Fibroblast of lung (primary cell): ENCODE results near the gene MORC4. TPM values are rescaled to one million over a fixed set of nuclear protein-coding genes. Genes with fewer than 3 reads are reported as not detected.

Experiments used
- DNase-seq, 2 donors: peaks; one replicate each; pipeline versions ENCODE4 v3.0.0 to v3.0.0-alpha.2; 2010; ENCODE audit warnings: low read depth in 2 of 2
- H2AFZ ChIP-seq: 2 replicates; pipeline ENCODE4 v1.5.1; 2012; ENCODE audit warnings: low read length, control low read depth, inconsistent platforms
- H3K27ac ChIP-seq: 2 replicates; pipeline ENCODE4 v1.5.1; 2011; ENCODE audit warnings: low read length, control low read depth; ENCODE audit not compliant: insufficient read depth
- H3K27me3 ChIP-seq: 2 replicates; pipeline ENCODE4 v1.5.1; 2011; ENCODE audit warnings: mild to moderate bottlenecking, low read length; ENCODE audit not compliant: control insufficient read depth, insufficient read depth
- H3K36me3 ChIP-seq: 2 replicates; pipeline ENCODE4 v1.5.1; 2011; ENCODE audit warnings: low read length; ENCODE audit not compliant: control insufficient read depth, insufficient read depth
- H3K4me1 ChIP-seq: 2 replicates; pipeline ENCODE4 v1.5.1; 2011; ENCODE audit warnings: low read length; ENCODE audit not compliant: control insufficient read depth, insufficient read depth; ENCODE audit errors: extremely low read depth
- H3K4me2 ChIP-seq: 2 replicates; pipeline ENCODE4 v1.5.1; 2011; ENCODE audit warnings: low read length, control low read depth; ENCODE audit not compliant: insufficient read depth; ENCODE audit errors: extremely low read depth
- H3K4me3 ChIP-seq, 4 experiments: fragments of 200-600 bp in 1 of 4; sonication (generic) in 1 of 4; replicated peaks in 1 of 4; 2 replicates each; pipeline ENCODE4 v1.5.1; 2011 to 2016; ENCODE audit warnings: low read length in 4 of 4, low read depth in 3 of 4, mild to moderate bottlenecking in 3 of 4, control low read depth in 2 of 4, inconsistent platforms in 1 of 4, mixed read lengths in 1 of 4; ENCODE audit not compliant: insufficient read depth in 1 of 4; ENCODE audit errors: control extremely low read depth in 1 of 4
- H3K79me2 ChIP-seq: 2 replicates; pipeline ENCODE4 v1.5.1; 2012; ENCODE audit warnings: mild to moderate bottlenecking, low read length, inconsistent platforms; ENCODE audit not compliant: control insufficient read depth, insufficient read depth
- H3K9ac ChIP-seq: 2 replicates; pipeline ENCODE4 v1.5.1; 2011; ENCODE audit warnings: mild to moderate bottlenecking, low read length, control low read depth; ENCODE audit not compliant: insufficient read depth
- H3K9me3 ChIP-seq: 2 replicates; pipeline ENCODE4 v1.5.1; 2012; ENCODE audit warnings: low read depth, low read length; ENCODE audit not compliant: control insufficient read depth, insufficient read depth
- H4K20me1 ChIP-seq: 2 replicates; pipeline ENCODE4 v1.5.1; 2011; ENCODE audit warnings: low read length; ENCODE audit not compliant: control insufficient read depth, insufficient read depth; ENCODE audit errors: extremely low read depth
- EZH2 ChIP-seq: IDR thresholded peaks from 2 replicates; pipeline ENCODE4 v1.5.1; 2012; ENCODE audit warnings: low read length, control low read depth, mild to moderate bottlenecking; ENCODE audit errors: missing control alignments
- polyA plus RNA-seq, 2 donors: library from polyadenylated mRNA; depleted of rRNA in 1 of 2; stranded (reverse) in 1 of 2; unstranded in 1 of 2; fragments of >200 nt; gene quantifications; 2 replicates each; pipeline ENCODE4 v1.2.1, GENCODE V29; 2011 to 2012; ENCODE audit warnings: missing spikeins in 1 of 2
- total RNA-seq: library from RNA; depleted of rRNA; stranded (reverse); fragments of >200 nt; gene quantifications from 2 replicates; pipeline ENCODE4 v1.2.1, GENCODE V29; 2014
- TF ChIP-seq, protein P1 (sequence below), 2 donors: IDR thresholded peaks in 1 of 2; conservative IDR thresholded peaks in 1 of 2; 1 replicate in 1 of 2; 2 replicates in 1 of 2; pipeline ENCODE4 v1.5.1; 2011 to 2012; ENCODE audit warnings: low read length in 2 of 2, control low read depth in 1 of 2, inconsistent platforms in 1 of 2, low read depth in 1 of 2, mild to moderate bottlenecking in 1 of 2

Gene MORC4
- total and polyA plus RNA-seq, 2 donors (not counting 1 experiment from before 2014, with no cell fraction given), result 27.5 to 44.8 TPM

DNA sequence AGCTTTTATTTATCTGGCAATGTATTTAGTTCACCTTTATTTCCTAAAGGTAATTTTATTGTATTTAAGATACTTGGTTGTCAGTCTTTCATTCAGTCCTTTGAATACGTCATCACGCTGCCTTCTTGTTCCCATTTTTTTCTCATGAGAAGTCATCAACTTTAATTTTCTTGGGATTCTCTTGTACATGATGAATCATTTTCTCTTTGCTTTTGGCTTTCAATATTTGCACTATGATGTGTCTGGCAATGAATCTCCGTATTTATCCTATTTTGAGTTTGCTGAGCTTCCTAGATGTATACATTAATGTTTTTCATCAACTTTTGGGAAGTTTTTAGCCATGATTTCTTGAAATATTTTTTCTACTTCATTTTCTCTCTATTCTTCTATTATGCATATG lies 51.4 kb downstream of the MORC4 start:
- no peaks in the 10 kb centered on the region for H3K4me1 ChIP-seq
- no peaks in the 10 kb centered on the region for H3K9me3 ChIP-seq
- no peaks in the 10 kb centered on the region for H3K36me3 ChIP-seq
- no peaks in the 10 kb centered on the region for H3K79me2 ChIP-seq
- H2AFZ ChIP-seq, result no peak overlapping the region
- DNase-seq, result no peak
- H3K27me3 ChIP-seq, result no peaks in the 10 kb centered on the region
- H3K27ac ChIP-seq, result no peak overlapping the region
- no peaks in the 10 kb centered on the region for H4K20me1 ChIP-seq
- H3K4me2 ChIP-seq, result no peak overlapping the region
- no peak overlapping the region for H3K9ac ChIP-seq
- TF ChIP-seq, protein P1, sequence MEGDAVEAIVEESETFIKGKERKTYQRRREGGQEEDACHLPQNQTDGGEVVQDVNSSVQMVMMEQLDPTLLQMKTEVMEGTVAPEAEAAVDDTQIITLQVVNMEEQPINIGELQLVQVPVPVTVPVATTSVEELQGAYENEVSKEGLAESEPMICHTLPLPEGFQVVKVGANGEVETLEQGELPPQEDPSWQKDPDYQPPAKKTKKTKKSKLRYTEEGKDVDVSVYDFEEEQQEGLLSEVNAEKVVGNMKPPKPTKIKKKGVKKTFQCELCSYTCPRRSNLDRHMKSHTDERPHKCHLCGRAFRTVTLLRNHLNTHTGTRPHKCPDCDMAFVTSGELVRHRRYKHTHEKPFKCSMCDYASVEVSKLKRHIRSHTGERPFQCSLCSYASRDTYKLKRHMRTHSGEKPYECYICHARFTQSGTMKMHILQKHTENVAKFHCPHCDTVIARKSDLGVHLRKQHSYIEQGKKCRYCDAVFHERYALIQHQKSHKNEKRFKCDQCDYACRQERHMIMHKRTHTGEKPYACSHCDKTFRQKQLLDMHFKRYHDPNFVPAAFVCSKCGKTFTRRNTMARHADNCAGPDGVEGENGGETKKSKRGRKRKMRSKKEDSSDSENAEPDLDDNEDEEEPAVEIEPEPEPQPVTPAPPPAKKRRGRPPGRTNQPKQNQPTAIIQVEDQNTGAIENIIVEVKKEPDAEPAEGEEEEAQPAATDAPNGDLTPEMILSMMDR (conservative IDR thresholded peaks at IDR 0.05 in 1 of 2, IDR thresholded peaks at IDR 0.05 in 1 of 2; ENCODE audit: low read depth in 1 of 2, low read length in 2 of 2), result no peak
- no peak for TF ChIP-seq EZH2
- no peak overlapping the region for H3K4me3 ChIP-seq

DNA sequence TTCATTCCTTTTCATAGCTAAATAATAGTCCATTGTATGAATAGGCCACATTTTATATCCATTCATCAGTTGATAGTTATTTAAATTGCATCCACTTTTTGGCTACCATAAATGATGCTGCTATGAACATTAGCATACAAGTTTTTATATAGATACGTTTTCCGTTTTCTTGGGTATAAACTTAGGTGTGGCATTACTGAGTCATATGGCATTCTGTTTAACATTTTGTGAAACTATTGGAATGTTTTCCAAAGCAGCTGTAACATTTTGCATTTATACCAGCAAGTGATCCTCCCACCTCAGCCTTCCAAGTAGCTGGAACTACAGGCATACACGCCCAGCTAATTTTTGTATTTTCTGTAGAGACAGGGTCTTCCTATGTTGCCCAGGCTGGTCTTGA lies 53.5 kb downstream of the MORC4 start:
- Histone ChIP-seq H3K27ac (no peak overlapping the region), H3K9me3 (no peaks in the 10 kb centered on the region), H2AFZ (no peak overlapping the region), H3K4me2 (no peak overlapping the region), H3K4me1 (no peaks in the 10 kb centered on the region), H3K9ac (no peak overlapping the region), H3K27me3 (no peaks in the 10 kb centered on the region), H3K36me3 (no peaks in the 10 kb centered on the region), H3K4me3 (no peak overlapping the region), H4K20me1 (no peaks in the 10 kb centered on the region), H3K79me2 (no peaks in the 10 kb centered on the region)
- TF ChIP-seq, protein P1 (conservative IDR thresholded peaks at IDR 0.05 in 1 of 2, IDR thresholded peaks at IDR 0.05 in 1 of 2; ENCODE audit: low read depth in 1 of 2, low read length in 2 of 2), result no peak
- TF ChIP-seq EZH2, result no peak
- no peak for DNase-seq

DNA sequence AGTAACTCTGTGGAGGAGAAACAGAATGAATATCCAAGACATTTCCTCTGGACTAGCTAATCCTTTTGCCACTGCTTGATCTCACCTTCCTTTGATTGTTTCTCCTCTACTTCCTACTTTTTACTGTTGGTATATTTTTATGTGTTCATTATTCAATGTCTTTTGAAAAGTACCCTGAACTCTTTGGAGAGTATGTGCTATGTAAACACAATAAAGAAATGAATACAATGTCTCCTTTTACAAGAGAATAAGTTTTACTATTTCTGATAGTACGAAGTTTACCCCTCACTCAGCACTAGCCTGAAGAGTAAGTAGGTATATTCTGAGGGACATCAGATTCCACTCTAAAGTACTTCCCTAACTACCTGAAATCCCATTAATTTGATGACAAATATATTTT lies 59.9 kb downstream of the MORC4 start:
- Histone ChIP-seq H4K20me1 (no peaks in the 10 kb centered on the region), H3K27ac (no peak overlapping the region), H3K27me3 (no peaks in the 10 kb centered on the region), H3K4me3 (no peak overlapping the region), H3K4me1 (no peaks in the 10 kb centered on the region), H3K36me3 (no peaks in the 10 kb centered on the region), H3K9ac (no peak overlapping the region), H3K9me3 (no peaks in the 10 kb centered on the region), H3K79me2 (no peaks in the 10 kb centered on the region), H3K4me2 (no peak overlapping the region), H2AFZ (no peak overlapping the region)
- TF ChIP-seq, protein P1 (conservative IDR thresholded peaks at IDR 0.05 in 1 of 2, IDR thresholded peaks at IDR 0.05 in 1 of 2; ENCODE audit: low read depth in 1 of 2, low read length in 2 of 2), result no peak
- TF ChIP-seq EZH2, result no peak
- no peak for DNase-seq
